Measurements from ENCODE around the gene SCFD2.

The SCFD2 gene

GRCh38 chr4:52942936-52943335 lies 422.9 kb downstream of the SCFD2 start:
- Histone ChIP-seq H3K27ac (ENCODE audit: low read depth, low read length) (no peak overlapping the region), H3K4me1 (ENCODE audit: control insufficient read depth in 1 of 2, insufficient read depth in 2 of 2, low read length in 2 of 2) (no peaks in the 10 kb centered on the region), H3K36me3 (ENCODE audit: control insufficient read depth in 1 of 2, insufficient read depth in 2 of 2, low read length in 2 of 2) (no peaks in the 10 kb centered on the region), H3K27me3 (ENCODE audit: control insufficient read depth in 1 of 2, insufficient read depth in 2 of 2, low read length in 2 of 2) (no peaks in the 10 kb centered on the region), H3K9me3 (ENCODE audit: control insufficient read depth in 1 of 2, low read length in 2 of 2) (no peaks in the 10 kb centered on the region), H3K9ac (ENCODE audit: low read depth in 1 of 2, low read length in 2 of 2) (no peak overlapping the region), H3K4me3 (ENCODE audit: low read depth in 1 of 2, low read length in 2 of 2) (no peak overlapping the region)

DNA sequence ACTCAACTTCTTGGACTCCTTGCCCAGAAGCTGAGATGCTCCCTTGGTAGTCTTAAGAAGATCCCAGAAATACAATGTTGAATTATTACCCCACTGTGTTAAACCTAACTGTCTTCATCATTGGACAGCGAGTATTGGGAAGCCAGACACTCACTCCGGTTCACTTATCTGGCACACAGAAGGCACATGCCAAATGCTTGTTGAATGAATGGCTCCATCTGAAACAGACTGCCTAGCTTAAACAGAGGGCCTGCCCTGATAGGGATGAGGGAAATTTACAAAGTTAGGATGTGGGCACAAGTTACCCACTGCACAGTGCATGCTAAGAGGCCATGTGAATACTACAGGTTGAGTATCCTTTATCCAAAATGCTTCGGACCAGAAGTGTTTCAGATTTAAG lies 424.4 kb downstream of the SCFD2 start:
- no peak overlapping the region for H3K27ac ChIP-seq (ENCODE audit: low read depth, low read length)
- no peaks in the 10 kb centered on the region for H3K36me3 ChIP-seq (ENCODE audit: control insufficient read depth in 1 of 2, insufficient read depth in 2 of 2, low read length in 2 of 2)
- H3K9ac ChIP-seq (ENCODE audit: low read depth in 1 of 2, low read length in 2 of 2) = no peak overlapping the region
- H3K27me3 ChIP-seq (ENCODE audit: control insufficient read depth in 1 of 2, insufficient read depth in 2 of 2, low read length in 2 of 2) = no peaks in the 10 kb centered on the region
- no peaks in the 10 kb centered on the region for H3K4me1 ChIP-seq (ENCODE audit: control insufficient read depth in 1 of 2, insufficient read depth in 2 of 2, low read length in 2 of 2)
- no peaks in the 10 kb centered on the region for H3K9me3 ChIP-seq (ENCODE audit: control insufficient read depth in 1 of 2, low read length in 2 of 2)
- H3K4me3 ChIP-seq (ENCODE audit: low read depth in 1 of 2, low read length in 2 of 2) = no peak overlapping the region

- no peaks in the 10 kb centered on the region for H3K27me3 ChIP-seq (ENCODE audit: control insufficient read depth in 1 of 2, insufficient read depth in 2 of 2, low read length in 2 of 2)
- H3K9me3 ChIP-seq (ENCODE audit: control insufficient read depth in 1 of 2, low read length in 2 of 2) = no peaks in the 10 kb centered on the region
- H3K4me1 ChIP-seq (ENCODE audit: control insufficient read depth in 1 of 2, insufficient read depth in 2 of 2, low read length in 2 of 2) = no peaks in the 10 kb centered on the region
- no peak overlapping the region for H3K27ac ChIP-seq (ENCODE audit: low read depth, low read length)
- H3K9ac ChIP-seq (ENCODE audit: low read depth in 1 of 2, low read length in 2 of 2) = no peak overlapping the region
- no peaks in the 10 kb centered on the region for H3K36me3 ChIP-seq (ENCODE audit: control insufficient read depth in 1 of 2, insufficient read depth in 2 of 2, low read length in 2 of 2)
- H3K4me3 ChIP-seq (ENCODE audit: low read depth in 1 of 2, low read length in 2 of 2) = no peak overlapping the region
These were observed 426.1 kb downstream of the SCFD2 start for GRCh38 chr4:52939739-52940138.

DNA sequence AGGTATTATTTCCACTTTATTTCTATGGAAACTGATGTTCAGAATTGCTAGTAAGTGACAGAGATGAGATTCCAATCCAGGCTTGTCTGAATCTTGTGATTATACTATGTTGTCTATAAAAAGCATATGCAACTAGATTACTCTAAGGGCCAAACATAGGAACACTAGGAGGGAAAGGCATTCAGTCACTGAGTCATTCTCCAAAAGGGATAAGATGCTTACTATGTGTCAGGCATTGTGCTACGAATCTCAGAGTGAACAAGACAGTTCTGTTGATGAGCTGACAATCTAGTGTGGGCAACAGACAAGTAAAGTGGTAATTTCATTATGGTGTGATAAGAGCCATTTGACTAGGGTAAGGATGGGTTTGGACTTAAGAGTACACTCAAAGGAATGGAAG lies 426.5 kb downstream of the SCFD2 start:
- Histone ChIP-seq H3K4me1 (ENCODE audit: control insufficient read depth in 1 of 2, insufficient read depth in 2 of 2, low read length in 2 of 2) (no peaks in the 10 kb centered on the region), H3K9me3 (ENCODE audit: control insufficient read depth in 1 of 2, low read length in 2 of 2) (no peaks in the 10 kb centered on the region), H3K27ac (ENCODE audit: low read depth, low read length) (no peak overlapping the region), H3K27me3 (ENCODE audit: control insufficient read depth in 1 of 2, insufficient read depth in 2 of 2, low read length in 2 of 2) (no peaks in the 10 kb centered on the region), H3K9ac (ENCODE audit: low read depth in 1 of 2, low read length in 2 of 2) (no peak overlapping the region), H3K36me3 (ENCODE audit: control insufficient read depth in 1 of 2, insufficient read depth in 2 of 2, low read length in 2 of 2) (no peaks in the 10 kb centered on the region), H3K4me3 (ENCODE audit: low read depth in 1 of 2, low read length in 2 of 2) (no peak overlapping the region)

GRCh38 chr4:52937829-52938228 lies 428.0 kb downstream of the SCFD2 start:
- no peaks in the 10 kb centered on the region for H3K36me3 ChIP-seq (ENCODE audit: control insufficient read depth in 1 of 2, insufficient read depth in 2 of 2, low read length in 2 of 2)
- H3K4me3 ChIP-seq (ENCODE audit: low read depth in 1 of 2, low read length in 2 of 2) = no peak overlapping the region
- no peaks in the 10 kb centered on the region for H3K9me3 ChIP-seq (ENCODE audit: control insufficient read depth in 1 of 2, low read length in 2 of 2)
- H3K27ac ChIP-seq (ENCODE audit: low read depth, low read length) = no peak overlapping the region
- H3K4me1 ChIP-seq (ENCODE audit: control insufficient read depth in 1 of 2, insufficient read depth in 2 of 2, low read length in 2 of 2) = no peaks in the 10 kb centered on the region
- H3K9ac ChIP-seq (ENCODE audit: low read depth in 1 of 2, low read length in 2 of 2) = no peak overlapping the region
- no peaks in the 10 kb centered on the region for H3K27me3 ChIP-seq (ENCODE audit: control insufficient read depth in 1 of 2, insufficient read depth in 2 of 2, low read length in 2 of 2)

- Histone ChIP-seq H3K36me3 (ENCODE audit: control insufficient read depth in 1 of 2, insufficient read depth in 2 of 2, low read length in 2 of 2) (no peaks in the 10 kb centered on the region), H3K27ac (ENCODE audit: low read depth, low read length) (no peak overlapping the region), H3K9me3 (ENCODE audit: control insufficient read depth in 1 of 2, low read length in 2 of 2) (no peaks in the 10 kb centered on the region), H3K4me3 (ENCODE audit: low read depth in 1 of 2, low read length in 2 of 2) (no peak overlapping the region), H3K27me3 (ENCODE audit: control insufficient read depth in 1 of 2, insufficient read depth in 2 of 2, low read length in 2 of 2) (no peaks in the 10 kb centered on the region), H3K9ac (ENCODE audit: low read depth in 1 of 2, low read length in 2 of 2) (no peak overlapping the region), H3K4me1 (ENCODE audit: control insufficient read depth in 1 of 2, insufficient read depth in 2 of 2, low read length in 2 of 2) (no peaks in the 10 kb centered on the region)
These were observed 429.1 kb downstream of the SCFD2 start for GRCh38 chr4:52936729-52937128.

GRCh38 chr4:52935317-52935716 lies 430.5 kb downstream of the SCFD2 start:
- Histone ChIP-seq H3K27ac (ENCODE audit: low read depth, low read length) (no peak overlapping the region), H3K9me3 (ENCODE audit: control insufficient read depth in 1 of 2, low read length in 2 of 2) (no peaks in the 10 kb centered on the region), H3K4me3 (ENCODE audit: low read depth in 1 of 2, low read length in 2 of 2) (no peak overlapping the region), H3K36me3 (ENCODE audit: control insufficient read depth in 1 of 2, insufficient read depth in 2 of 2, low read length in 2 of 2) (no peaks in the 10 kb centered on the region), H3K4me1 (ENCODE audit: control insufficient read depth in 1 of 2, insufficient read depth in 2 of 2, low read length in 2 of 2) (no peaks in the 10 kb centered on the region), H3K9ac (ENCODE audit: low read depth in 1 of 2, low read length in 2 of 2) (no peak overlapping the region), H3K27me3 (ENCODE audit: control insufficient read depth in 1 of 2, insufficient read depth in 2 of 2, low read length in 2 of 2) (no peaks in the 10 kb centered on the region)

DNA sequence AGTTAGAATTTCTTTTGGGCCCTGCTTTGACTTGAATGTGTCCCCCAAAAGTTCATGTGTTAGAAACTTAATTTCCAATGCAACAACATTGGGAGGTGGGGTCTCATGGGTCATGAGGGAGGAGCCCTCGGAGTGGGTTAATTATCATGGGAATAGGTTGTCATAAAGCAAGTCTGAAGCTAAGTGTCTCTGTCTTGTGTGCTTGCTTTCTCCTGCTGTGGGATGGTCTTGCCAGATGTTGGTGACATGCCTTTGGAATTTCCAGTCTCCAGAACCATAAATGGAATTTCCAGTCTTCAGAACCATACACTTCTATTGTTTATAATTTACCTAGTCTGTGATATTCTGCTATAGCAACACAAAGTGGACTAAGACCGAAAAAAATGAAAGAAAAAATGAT lies 432.1 kb downstream of the SCFD2 start:
- H3K4me3 ChIP-seq (ENCODE audit: low read depth in 1 of 2, low read length in 2 of 2) = no peak overlapping the region
- H3K9ac ChIP-seq (ENCODE audit: low read depth in 1 of 2, low read length in 2 of 2) = no peak overlapping the region
- no peaks in the 10 kb centered on the region for H3K36me3 ChIP-seq (ENCODE audit: control insufficient read depth in 1 of 2, insufficient read depth in 2 of 2, low read length in 2 of 2)
- H3K27me3 ChIP-seq (ENCODE audit: control insufficient read depth in 1 of 2, insufficient read depth in 2 of 2, low read length in 2 of 2) = no peaks in the 10 kb centered on the region
- no peak overlapping the region for H3K27ac ChIP-seq (ENCODE audit: low read depth, low read length)
- H3K4me1 ChIP-seq (ENCODE audit: control insufficient read depth in 1 of 2, insufficient read depth in 2 of 2, low read length in 2 of 2) = no peaks in the 10 kb centered on the region
- no peaks in the 10 kb centered on the region for H3K9me3 ChIP-seq (ENCODE audit: control insufficient read depth in 1 of 2, low read length in 2 of 2)

GRCh38 chr4:52932591-52933470 lies 433.0 kb downstream of the SCFD2 start:
- no peak overlapping the region for H3K9ac ChIP-seq (ENCODE audit: low read depth in 1 of 2, low read length in 2 of 2)
- no peak overlapping the region for H3K4me3 ChIP-seq (ENCODE audit: low read depth in 1 of 2, low read length in 2 of 2)
- no peak overlapping the region for H3K27ac ChIP-seq (ENCODE audit: low read depth, low read length)

DNA sequence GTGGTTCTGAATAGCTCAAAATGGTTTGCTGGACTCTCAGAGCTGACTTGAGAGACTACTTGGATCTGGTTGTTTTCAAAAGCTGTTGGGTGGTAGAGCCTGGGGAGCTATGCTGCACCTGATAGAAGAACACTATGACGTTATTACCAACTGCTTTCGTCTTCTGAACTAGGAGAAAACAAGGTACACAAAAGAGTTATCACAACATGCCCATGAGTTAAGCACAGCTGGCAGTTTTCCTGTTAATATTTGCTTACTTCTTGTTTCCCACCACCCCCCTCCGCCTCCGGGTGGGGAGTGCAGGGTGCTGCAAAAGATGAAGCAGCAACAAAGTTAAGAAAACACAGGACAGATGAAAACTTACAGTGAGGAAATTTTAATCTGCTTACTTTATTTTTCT lies 434.6 kb downstream of the SCFD2 start:
- H3K9me3 ChIP-seq (ENCODE audit: control insufficient read depth in 1 of 2, low read length in 2 of 2) = no peaks in the 10 kb centered on the region
- H3K27me3 ChIP-seq (ENCODE audit: control insufficient read depth in 1 of 2, insufficient read depth in 2 of 2, low read length in 2 of 2) = no peaks in the 10 kb centered on the region
- H3K4me1 ChIP-seq (ENCODE audit: control insufficient read depth in 1 of 2, insufficient read depth in 2 of 2, low read length in 2 of 2) = no peaks in the 10 kb centered on the region
- H3K4me3 ChIP-seq (ENCODE audit: low read depth in 1 of 2, low read length in 2 of 2) = no peak overlapping the region
- no peaks in the 10 kb centered on the region for H3K36me3 ChIP-seq (ENCODE audit: control insufficient read depth in 1 of 2, insufficient read depth in 2 of 2, low read length in 2 of 2)
- no peak overlapping the region for H3K9ac ChIP-seq (ENCODE audit: low read depth in 1 of 2, low read length in 2 of 2)
- no peak overlapping the region for H3K27ac ChIP-seq (ENCODE audit: low read depth, low read length)

More at GRCh38 chr4:52932591-52933470, 433.0 kb downstream of the SCFD2 start:
- H3K36me3 ChIP-seq (ENCODE audit: control insufficient read depth in 1 of 2, insufficient read depth in 2 of 2, low read length in 2 of 2) = no peaks in the 10 kb centered on the region
- no peaks in the 10 kb centered on the region for H3K27me3 ChIP-seq (ENCODE audit: control insufficient read depth in 1 of 2, insufficient read depth in 2 of 2, low read length in 2 of 2)
- H3K4me1 ChIP-seq (ENCODE audit: control insufficient read depth in 1 of 2, insufficient read depth in 2 of 2, low read length in 2 of 2) = no peaks in the 10 kb centered on the region
- H3K9me3 ChIP-seq (ENCODE audit: control insufficient read depth in 1 of 2, low read length in 2 of 2) = no peaks in the 10 kb centered on the region

All from duodenal mucosa (tissue), 2 donors.